GM15510 (cell line): Measurements from ENCODE around the gene SCRT2.

Experiments
- POLR2A ChIP-seq: IDR thresholded peaks from 3 replicates; pipeline ENCODE4 v1.6.1; 2011; ENCODE audit warnings: borderline replicate concordance; ENCODE audit not compliant: insufficient read length; ENCODE audit errors: extremely low read depth

SCRT2 gene

DNA sequence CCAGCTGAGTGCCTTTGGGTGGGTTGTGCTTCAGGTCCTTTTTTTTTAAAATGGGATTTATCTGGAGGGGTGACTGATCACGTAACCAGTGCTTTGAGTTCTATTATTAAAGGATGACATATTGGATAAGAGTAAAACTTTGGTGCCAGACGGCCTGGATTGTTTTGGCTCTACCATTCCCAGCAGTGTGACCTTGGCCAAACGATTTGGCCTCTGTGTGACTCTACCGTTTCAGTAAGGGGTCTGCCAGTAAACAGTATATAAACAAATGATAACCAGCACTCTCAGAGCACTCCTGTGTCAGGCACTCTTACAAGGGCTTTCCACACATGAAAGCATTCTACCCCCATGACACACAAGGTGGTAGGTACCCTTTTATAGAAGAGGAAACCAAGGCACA, 8.7 kb downstream of the SCRT2 start:
- no peak for TF ChIP-seq POLR2A

DNA sequence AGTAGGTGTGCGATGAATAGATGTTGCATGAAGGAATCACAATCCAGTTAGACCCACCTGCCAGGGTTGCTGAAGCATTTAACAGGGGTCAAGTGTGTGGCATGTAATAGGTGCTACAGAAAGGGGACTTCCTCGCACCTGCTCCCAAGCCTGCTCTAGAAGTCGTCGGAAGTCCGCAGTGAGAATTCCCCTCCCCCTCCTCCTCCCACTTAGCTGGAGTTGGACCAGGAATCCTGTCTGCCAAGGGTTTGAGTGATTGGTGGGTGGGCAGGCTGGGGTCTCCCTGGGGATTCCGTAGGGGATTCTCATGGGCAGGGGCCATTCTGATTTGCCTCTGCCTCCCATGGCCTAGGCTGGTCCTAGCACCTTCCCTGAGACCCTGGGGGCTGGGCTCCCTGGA, 10.3 kb downstream of the SCRT2 start:
- no peak for TF ChIP-seq POLR2A

GRCh38 chr20:664576-664975, 11.0 kb downstream of the SCRT2 start:
- no peak for TF ChIP-seq POLR2A

- no peak for TF ChIP-seq POLR2A
Measured at GRCh38 chr20:664151-664550, 11.5 kb downstream of the SCRT2 start.

DNA sequence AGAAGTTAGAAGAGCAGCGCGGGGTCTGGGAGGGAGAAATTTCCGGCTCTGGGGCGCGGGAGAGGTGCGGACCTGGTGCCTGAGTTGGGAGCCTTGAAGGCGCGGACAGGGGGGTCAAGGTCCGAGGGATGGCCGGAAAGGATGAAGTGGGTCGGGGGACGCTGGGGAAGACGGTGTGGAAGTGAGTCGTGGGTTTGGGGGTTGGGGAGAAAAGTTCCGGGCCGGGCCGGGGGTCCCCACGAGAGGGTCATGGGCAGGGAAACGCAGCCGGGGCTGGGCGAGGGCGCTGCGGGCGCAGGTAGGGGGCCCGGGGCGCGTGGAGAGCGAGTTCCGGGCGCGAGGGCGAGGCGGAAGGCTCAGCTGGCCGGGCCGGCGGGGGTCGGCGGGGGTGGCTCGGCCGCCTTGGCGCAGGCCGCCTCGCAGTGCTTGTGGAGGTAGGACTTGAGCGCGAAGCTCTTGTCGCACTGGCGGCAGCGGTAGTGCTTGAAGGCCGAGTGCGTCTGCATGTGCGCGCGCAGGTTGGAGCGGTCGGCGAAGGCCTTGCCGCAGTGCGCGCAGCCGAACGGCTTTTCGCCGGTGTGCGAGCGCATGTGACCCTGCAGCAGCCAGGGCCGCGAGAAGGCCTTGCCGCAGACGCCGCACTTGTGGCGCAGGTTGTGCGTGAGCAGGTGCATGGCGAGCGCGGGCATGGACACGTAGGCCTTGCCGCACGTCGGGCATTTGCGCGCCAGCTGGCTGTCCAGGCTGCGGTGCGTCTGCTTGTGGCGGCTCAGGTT, 12.1 kb downstream of the SCRT2 start:
- no peak for TF ChIP-seq POLR2A

- no peak for TF ChIP-seq POLR2A
Measured at GRCh38 chr20:662277-663192, 13.1 kb downstream of the SCRT2 start.

DNA sequence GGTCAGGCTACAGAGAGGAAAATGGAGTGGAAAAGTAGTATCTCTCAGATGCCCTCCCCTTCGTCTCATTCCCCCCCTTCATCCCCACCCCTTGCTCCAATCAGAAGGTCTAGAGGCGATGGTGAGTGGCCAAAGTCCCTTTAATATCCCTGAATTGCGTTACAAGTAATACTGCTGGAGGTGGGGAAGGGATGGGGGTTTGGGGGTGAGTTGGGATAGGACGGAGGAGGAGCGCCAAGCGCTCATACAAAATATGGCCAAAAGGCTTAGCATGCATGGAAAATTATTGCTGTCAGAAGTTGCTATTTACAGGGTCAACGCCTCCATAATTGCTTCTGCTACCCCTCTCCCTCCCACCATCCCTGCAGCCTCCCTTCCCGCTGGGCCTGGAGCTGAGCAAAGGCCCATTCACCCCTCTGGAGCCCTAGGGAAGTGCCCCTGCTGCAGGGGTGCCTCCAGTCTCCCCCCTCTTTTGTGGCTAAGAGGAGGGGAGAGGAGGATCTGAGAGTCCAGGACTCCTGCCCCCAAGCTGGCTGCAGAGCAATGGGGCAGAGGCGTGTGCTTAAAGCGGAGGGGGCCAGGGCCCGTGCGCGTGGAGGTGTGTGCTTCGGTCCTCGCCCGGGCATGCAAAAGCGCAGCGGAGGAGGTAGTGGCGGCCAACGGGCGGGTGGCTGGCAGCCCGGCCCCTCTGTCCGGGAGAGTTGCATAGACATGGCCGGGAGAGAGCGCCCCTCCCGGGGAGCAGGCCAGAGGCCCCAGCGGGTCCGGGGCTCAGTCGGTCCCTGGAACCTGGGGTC, 13.9 kb downstream of the SCRT2 start:
- TF ChIP-seq POLR2A: no peak

DNA sequence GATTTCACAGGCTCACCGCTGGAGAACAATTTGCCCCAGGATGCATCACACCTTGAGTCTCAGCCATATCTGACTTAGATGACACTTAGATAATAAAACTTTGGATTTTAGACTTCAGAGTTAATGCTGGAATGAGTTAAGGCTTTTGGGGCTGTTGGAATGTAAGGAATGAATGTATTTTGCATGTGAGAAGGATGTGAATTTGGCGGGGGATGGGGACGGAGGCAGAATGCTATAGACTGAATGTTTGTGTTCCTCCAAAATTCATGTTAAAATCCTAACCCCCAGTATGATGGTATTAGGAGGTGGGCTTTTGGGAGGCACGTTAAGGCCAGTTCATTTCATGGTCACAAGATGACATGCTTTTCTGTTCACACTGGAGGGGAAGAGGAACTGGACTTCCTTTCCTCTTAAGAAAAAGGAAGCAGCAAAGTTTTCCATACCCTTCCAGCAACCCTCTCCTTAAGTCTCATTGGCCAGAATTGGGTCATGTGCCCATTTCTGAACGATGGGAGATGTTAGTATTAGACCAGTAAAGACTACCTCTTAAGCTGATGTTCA, 16.8 kb downstream of the SCRT2 start:
- TF ChIP-seq POLR2A: no peak

GRCh38 chr20:658202-658601, 17.4 kb downstream of the SCRT2 start:
- TF ChIP-seq POLR2A: no peak

GRCh38 chr20:655726-656624, 19.6 kb downstream of the SCRT2 start:
- no peak for TF ChIP-seq POLR2A

DNA sequence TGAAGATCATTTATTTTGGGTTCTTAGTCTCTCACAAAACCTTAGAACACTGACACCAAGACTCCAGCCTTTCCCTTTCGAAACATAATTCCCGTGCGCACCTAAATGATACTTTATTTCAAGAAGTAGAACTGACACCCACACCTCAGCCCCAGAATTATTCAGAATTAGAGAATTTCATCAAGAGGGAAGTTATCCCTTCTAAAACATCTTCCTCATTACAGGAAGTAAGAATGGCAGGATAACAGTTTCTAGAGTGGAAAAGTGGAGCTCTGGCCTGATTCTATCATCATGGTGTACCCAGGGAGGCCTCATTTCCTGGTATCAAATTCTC, 21.2 kb downstream of the SCRT2 start:
- no peak for TF ChIP-seq POLR2A

- no peak for TF ChIP-seq POLR2A
Measured at GRCh38 chr20:653590-654416, 21.8 kb downstream of the SCRT2 start.

- TF ChIP-seq POLR2A: peak; percentile 77
Measured at GRCh38 chr20:653110-653589, 22.5 kb downstream of the SCRT2 start, which contains the start of gene SRXN1. Gene SRXN1, minus strand, starts transcription at chr20:653200. Its CDS starts 15 bp downstream, at chr20:653185.
